ENCODE data around the gene TEX54. TPM values are rescaled to one million over a fixed set of nuclear protein-coding genes. Genes with fewer than 3 reads are reported as not detected.

Gene TEX54
- total and polyA plus RNA-seq, 2 donors (not counting 1 experiment from before 2014, with no cell fraction given), result not detected

- Histone ChIP-seq H3K9ac (ENCODE audit: insufficient read depth, low read length) (peak overlapping the region; percentile 70), H4K20me1 (ENCODE audit: control insufficient read depth, extremely low read depth, insufficient read depth, low read length) (no peaks in the 10 kb centered on the region), H3K27ac (ENCODE audit: insufficient read depth, low read length) (peak overlapping the region; percentile 78), H3K9me3 (ENCODE audit: control insufficient read depth, insufficient read depth, low read depth, low read length) (no peaks in the 10 kb centered on the region), H3K79me2 (ENCODE audit: control insufficient read depth, insufficient read depth, low read length) (peaks cover 34% of the 10 kb centered on the region), H3K4me3 (replicated peaks in 1 of 4; ENCODE audit: control extremely low read depth in 1 of 4, insufficient read depth in 1 of 4, low read depth in 3 of 4, low read length in 4 of 4) (peak overlapping the region; percentile 64 to 97 (median 86)), H3K4me1 (ENCODE audit: control insufficient read depth, extremely low read depth, insufficient read depth, low read length) (peaks cover 12% of the 10 kb centered on the region), H2AFZ (ENCODE audit: low read length) (no peak overlapping the region), H3K27me3 (ENCODE audit: control insufficient read depth, insufficient read depth, low read length) (no peaks in the 10 kb centered on the region), H3K4me2 (ENCODE audit: extremely low read depth, insufficient read depth, low read length) (peak overlapping the region; percentile 99), H3K36me3 (ENCODE audit: control insufficient read depth, insufficient read depth, low read length) (peaks cover 12% of the 10 kb centered on the region)
- no peak for TF ChIP-seq EZH2 (IDR thresholded peaks at IDR 0.05; ENCODE audit: low read length, missing control alignments)
- no peak for TF ChIP-seq CTCF (conservative IDR thresholded peaks at IDR 0.05 in 1 of 2, IDR thresholded peaks at IDR 0.05 in 1 of 2; ENCODE audit: low read depth in 1 of 2, low read length in 2 of 2)
- DNase-seq (ENCODE audit: low read depth in 2 of 2), result no peak
Observed at GRCh38 chr11:62854825-62855570, 22.4 kb upstream of the TEX54 start.

- Histone ChIP-seq H3K79me2 (ENCODE audit: control insufficient read depth, insufficient read depth, low read length) (peaks cover 34% of the 10 kb centered on the region), H3K4me1 (ENCODE audit: control insufficient read depth, extremely low read depth, insufficient read depth, low read length) (peaks cover 12% of the 10 kb centered on the region), H3K36me3 (ENCODE audit: control insufficient read depth, insufficient read depth, low read length) (peaks cover 12% of the 10 kb centered on the region), H3K27me3 (ENCODE audit: control insufficient read depth, insufficient read depth, low read length) (no peaks in the 10 kb centered on the region), H3K4me2 (ENCODE audit: extremely low read depth, insufficient read depth, low read length) (peak overlapping the region; percentile 99), H3K4me3 (replicated peaks in 1 of 4; ENCODE audit: control extremely low read depth in 1 of 4, insufficient read depth in 1 of 4, low read depth in 3 of 4, low read length in 4 of 4) (peak overlapping the region; percentile 64 to 97 (median 86)), H4K20me1 (ENCODE audit: control insufficient read depth, extremely low read depth, insufficient read depth, low read length) (no peaks in the 10 kb centered on the region), H3K27ac (ENCODE audit: insufficient read depth, low read length) (no peak overlapping the region), H2AFZ (ENCODE audit: low read length) (no peak overlapping the region), H3K9me3 (ENCODE audit: control insufficient read depth, insufficient read depth, low read depth, low read length) (no peaks in the 10 kb centered on the region), H3K9ac (ENCODE audit: insufficient read depth, low read length) (peak overlapping the region; percentile 70)
- TF ChIP-seq EZH2 (IDR thresholded peaks at IDR 0.05; ENCODE audit: low read length, missing control alignments) (no peak), CTCF (conservative IDR thresholded peaks at IDR 0.05 in 1 of 2, IDR thresholded peaks at IDR 0.05 in 1 of 2; ENCODE audit: low read depth in 1 of 2, low read length in 2 of 2) (no peak)
- DNase-seq (ENCODE audit: low read depth in 2 of 2), result no peak
Observed at GRCh38 chr11:62854013-62854824, 21.6 kb upstream of the TEX54 start.

- Histone ChIP-seq H2AFZ (ENCODE audit: low read length) (no peak overlapping the region), H3K36me3 (ENCODE audit: control insufficient read depth, insufficient read depth, low read length) (peaks cover 12% of the 10 kb centered on the region), H3K27ac (ENCODE audit: insufficient read depth, low read length) (no peak overlapping the region), H4K20me1 (ENCODE audit: control insufficient read depth, extremely low read depth, insufficient read depth, low read length) (no peaks in the 10 kb centered on the region), H3K9me3 (ENCODE audit: control insufficient read depth, insufficient read depth, low read depth, low read length) (no peaks in the 10 kb centered on the region), H3K4me2 (ENCODE audit: extremely low read depth, insufficient read depth, low read length) (peak overlapping the region; percentile 99), H3K4me3 (replicated peaks in 1 of 4; ENCODE audit: control extremely low read depth in 1 of 4, insufficient read depth in 1 of 4, low read depth in 3 of 4, low read length in 4 of 4) (peak overlapping the region; percentile 64 to 97 (median 86)), H3K79me2 (ENCODE audit: control insufficient read depth, insufficient read depth, low read length) (peaks cover 34% of the 10 kb centered on the region), H3K27me3 (ENCODE audit: control insufficient read depth, insufficient read depth, low read length) (no peaks in the 10 kb centered on the region), H3K9ac (ENCODE audit: insufficient read depth, low read length) (no peak overlapping the region), H3K4me1 (ENCODE audit: control insufficient read depth, extremely low read depth, insufficient read depth, low read length) (peaks cover 12% of the 10 kb centered on the region)
- no peak for DNase-seq (ENCODE audit: low read depth in 2 of 2)
- TF ChIP-seq CTCF (conservative IDR thresholded peaks at IDR 0.05 in 1 of 2, IDR thresholded peaks at IDR 0.05 in 1 of 2; ENCODE audit: low read depth in 1 of 2, low read length in 2 of 2) (no peak), EZH2 (IDR thresholded peaks at IDR 0.05; ENCODE audit: low read length, missing control alignments) (no peak)
Observed at GRCh38 chr11:62853279-62853965, 20.8 kb upstream of the TEX54 start.

Data from fibroblast of lung (primary cell).